Astrocyte of the spinal cord (primary cell): ENCODE data around the gene FXYD7.

ENCODE experiments used
- DNase-seq: peaks from one replicate; pipeline ENCODE4 v3.0.0; 2011; ENCODE audit warnings: low read depth, low spot score
- H3K4me3 ChIP-seq: 2 replicates; pipeline ENCODE4 v1.5.1; 2011; ENCODE audit warnings: low read depth, mild to moderate bottlenecking, low read length, moderate library complexity
- CTCF ChIP-seq: IDR thresholded peaks from 2 replicates; pipeline ENCODE4 v1.5.1; 2012; ENCODE audit warnings: low read depth, mild to moderate bottlenecking, low read length, inconsistent platforms
- in situ Hi-C: cut with HindIII; loops from 2 replicates; pipeline ENCODE4 v1.10.0; 2017; ENCODE audit warnings: low sequenced_read_pairs

FXYD7 gene

DNA sequence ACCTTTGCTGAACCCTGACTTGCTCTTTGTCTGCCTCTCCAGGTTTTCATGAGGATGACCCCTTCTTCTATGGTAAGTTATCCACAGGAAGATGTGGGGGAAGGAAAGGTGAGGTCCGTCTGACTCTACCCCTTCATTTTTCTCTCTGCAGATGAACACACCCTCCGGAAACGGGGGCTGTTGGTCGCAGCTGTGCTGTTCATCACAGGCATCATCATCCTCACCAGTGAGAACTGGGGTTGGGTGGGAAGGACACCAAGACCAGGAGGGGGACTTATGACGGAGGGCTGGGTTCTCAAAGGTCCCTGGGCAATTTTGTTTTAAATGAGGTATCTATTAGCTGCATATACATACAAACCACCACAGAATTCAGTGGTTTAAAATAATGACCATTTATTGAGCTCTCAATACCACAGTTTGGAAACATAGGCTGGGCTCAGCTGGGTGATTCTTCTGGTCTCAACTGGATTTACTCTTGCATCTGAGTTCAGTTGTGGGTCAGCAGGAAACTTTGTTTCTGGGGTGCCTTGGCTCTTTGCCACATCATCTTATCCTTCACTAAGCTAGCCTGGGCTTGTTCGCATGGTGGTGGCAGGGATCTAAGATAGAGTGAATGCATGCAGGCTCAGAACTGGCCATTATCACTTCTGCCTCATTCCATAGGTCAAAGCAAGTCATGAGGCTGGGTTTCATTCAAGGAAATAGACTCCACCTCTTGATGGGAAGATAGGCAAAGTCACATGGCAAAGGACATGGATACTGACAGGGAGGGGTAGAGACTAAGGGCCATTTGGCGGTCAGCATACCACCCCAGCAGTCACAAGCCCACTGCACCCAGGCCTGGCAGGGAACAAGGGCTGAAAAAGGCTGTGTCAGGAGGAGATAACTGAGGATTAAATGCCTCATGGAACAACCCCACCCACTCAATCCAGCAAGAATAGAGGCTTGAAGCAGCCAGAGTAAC is 23.3 kb downstream of the FXYD7 start:
- in situ Hi-C loops, result no loop called here
- TF ChIP-seq CTCF, result no peak
- no peak for DNase-seq
- H3K4me3 ChIP-seq, result no peak overlapping the region

GRCh38 chr19:35167251-35168119 is 24.4 kb downstream of the FXYD7 start:
- no peak for DNase-seq
- H3K4me3 ChIP-seq, result no peak overlapping the region
- in situ Hi-C loops, result no loop called here
- TF ChIP-seq CTCF, result no peak

DNA sequence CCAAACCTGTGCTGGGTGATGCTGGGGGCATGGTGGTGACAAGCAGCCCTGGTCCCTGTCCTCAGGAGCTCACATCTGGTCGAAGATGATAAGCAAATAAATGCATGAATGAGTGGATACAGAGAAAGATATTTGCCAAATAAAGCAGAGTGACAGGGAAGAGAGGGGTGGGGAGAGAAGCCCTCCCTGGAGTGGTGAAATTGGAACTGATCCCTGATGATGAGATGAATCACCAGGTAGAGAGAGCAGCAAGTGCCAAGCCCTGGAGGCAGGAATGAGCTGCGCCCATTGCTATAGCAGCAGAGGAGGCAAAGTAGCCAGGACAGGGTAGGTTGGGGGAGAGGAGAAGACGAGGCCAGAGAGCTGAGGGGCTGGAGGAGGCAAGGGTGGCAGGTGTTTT is 25.1 kb downstream of the FXYD7 start:
- in situ Hi-C loops, result no loop called here
- no peak for TF ChIP-seq CTCF
- no peak overlapping the region for H3K4me3 ChIP-seq
- DNase-seq, result no peak

DNA sequence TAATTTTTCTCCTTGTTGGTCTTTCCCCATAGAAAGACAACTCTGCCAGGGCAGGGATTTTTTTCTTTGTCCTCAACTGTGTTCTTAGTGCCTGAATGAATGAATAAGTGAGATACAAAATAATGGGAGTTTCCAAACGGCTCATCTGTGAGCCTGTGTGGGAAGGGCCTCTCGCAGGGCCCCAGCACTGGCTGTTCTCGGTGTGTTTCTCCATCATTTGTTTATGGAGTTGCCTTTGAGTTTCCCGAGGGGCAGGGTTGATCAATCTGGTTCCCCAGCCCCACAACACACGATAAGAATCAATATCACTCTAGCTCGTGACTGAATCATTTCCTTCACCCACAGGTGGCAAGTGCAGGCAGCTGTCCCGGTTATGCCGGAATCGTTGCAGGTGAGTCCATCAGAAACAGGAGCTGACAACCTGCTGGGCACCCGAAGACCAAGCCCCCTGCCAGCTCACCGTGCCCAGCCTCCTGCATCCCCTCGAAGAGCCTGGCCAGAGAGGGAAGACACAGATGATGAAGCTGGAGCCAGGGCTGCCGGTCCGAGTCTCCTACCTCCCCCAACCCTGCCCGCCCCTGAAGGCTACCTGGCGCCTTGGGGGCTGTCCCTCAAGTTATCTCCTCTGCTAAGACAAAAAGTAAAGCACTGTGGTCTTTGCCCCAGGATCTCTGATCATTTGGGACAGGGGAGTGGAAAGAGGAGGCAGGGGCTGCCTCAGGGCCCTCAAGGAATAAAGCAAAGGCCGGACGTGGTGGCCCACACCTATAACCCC is 26.4 kb downstream of the FXYD7 start:
- no peak for TF ChIP-seq CTCF
- H3K4me3 ChIP-seq, result no peak overlapping the region
- in situ Hi-C loops, result no loop called here
- no peak for DNase-seq

GRCh38 chr19:35170359-35171061 is 27.5 kb downstream of the FXYD7 start:
- H3K4me3 ChIP-seq, result no peak overlapping the region
- TF ChIP-seq CTCF, result no peak
- in situ Hi-C loops, result no loop called here
- DNase-seq, result no peak
